Liver (tissue), 2 donors: ENCODE measurements around the gene L3MBTL1.

Experiments
- CTCF ChIP-seq: fragments of 150-350 bp; IDR thresholded peaks from 2 replicates; pipeline ENCODE4 v1.5.1; 2017; ENCODE audit warnings: improper control_type of control experiment, low read depth, low read length; ENCODE audit not compliant: missing input control
- MAX ChIP-seq: IDR thresholded peaks from 2 replicates; pipeline ENCODE4 v1.6.1; 2016; ENCODE audit warnings: antibody characterized with exemption
- donor health status: healthy.

- TF ChIP-seq MAX (no peak), CTCF (no peak)
Measured at GRCh38 chr20:43460172-43460829, 47.2 kb upstream of the L3MBTL1 start.
